PC-9 (cell line): ENCODE data around the gene GREB1L.

Source experiments
- CTCF ChIP-seq: fragments of 200-600 bp; sonication (generic); conservative IDR thresholded peaks from 2 replicates; pipeline ENCODE4 v1.6.1; 2017; ENCODE audit warnings: mixed run types, antibody characterized with exemption, mild to moderate bottlenecking, moderate library complexity
- EZH2 ChIP-seq: fragments of 200-600 bp; sonication (generic); IDR thresholded peaks from 2 replicates; pipeline ENCODE4 v1.8.0; 2017; ENCODE audit warnings: antibody characterized with exemption, low read depth

GRCh38 chr18:21486905-21487437 lies 244.9 kb downstream of the GREB1L start:
- no peak for TF ChIP-seq CTCF
- TF ChIP-seq EZH2, result no peak
